ENCODE measurements around the gene NLRC4. TPM values are rescaled to one million over a fixed set of nuclear protein-coding genes. Genes with fewer than 3 reads are reported as not detected.
"Not testable (repeated sequence)": the region's sequence is repeated elsewhere in the genome, so short reads cannot be mapped to it uniquely, and the experiment has no call there.

Gene NLRC4
- total RNA-seq, 1 donor from 2014 or later: not detected

DNA sequence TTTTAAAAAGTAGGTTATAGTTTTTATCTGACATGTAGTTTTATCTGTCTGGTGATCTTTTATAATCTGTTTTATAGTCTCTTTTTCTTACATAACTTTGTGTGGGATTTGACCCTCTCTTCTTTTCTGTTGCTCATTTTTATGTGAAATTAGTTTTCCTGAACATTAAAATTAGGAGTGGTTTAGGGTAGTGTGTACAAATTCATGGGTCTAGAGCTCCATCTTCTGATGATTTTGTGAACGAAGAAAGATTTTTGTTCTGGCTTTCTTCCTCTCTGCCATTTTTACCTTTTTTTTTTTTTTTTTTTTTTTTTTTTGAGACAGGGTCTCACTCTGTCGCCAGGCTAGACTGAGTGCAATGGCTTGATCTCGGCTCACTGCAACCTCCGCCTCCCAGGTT is 52.4 kb downstream of the NLRC4 start:
- DNase-seq (ENCODE audit: low spot score): no peak
- Mint-ChIP-seq H3K4me1 (ENCODE audit: low read depth) (no peaks in the 10 kb centered on the region), H3K9me3 (ENCODE audit: low read depth) (no peaks in the 10 kb centered on the region), H3K36me3 (ENCODE audit: low read depth) (peaks cover 10% of the 10 kb centered on the region), H3K4me3 (ENCODE audit: unreplicated experiment) (no peak overlapping the region), H3K27ac (ENCODE audit: unreplicated experiment) (no peak overlapping the region), H3K27me3 (ENCODE audit: low read depth) (no peaks in the 10 kb centered on the region)
- TF ChIP-seq CTCF (IDR thresholded peaks at IDR 0.05): peak; percentile 35

- H3K27me3 Mint-ChIP-seq (ENCODE audit: low read depth): no peaks in the 10 kb centered on the region
- H3K27ac Mint-ChIP-seq (ENCODE audit: unreplicated experiment): no peak overlapping the region
- no peak for TF ChIP-seq CTCF (IDR thresholded peaks at IDR 0.05)
- H3K4me3 Mint-ChIP-seq (ENCODE audit: unreplicated experiment): no peak overlapping the region
- no peak for DNase-seq (ENCODE audit: low spot score)
- H3K9me3 Mint-ChIP-seq (ENCODE audit: low read depth): no peaks in the 10 kb centered on the region
- H3K4me1 Mint-ChIP-seq (ENCODE audit: low read depth): no peaks in the 10 kb centered on the region
- H3K36me3 Mint-ChIP-seq (ENCODE audit: low read depth): peaks cover 10% of the 10 kb centered on the region
Observed at GRCh38 chr2:32210767-32211408, 53.8 kb downstream of the NLRC4 start.

DNA sequence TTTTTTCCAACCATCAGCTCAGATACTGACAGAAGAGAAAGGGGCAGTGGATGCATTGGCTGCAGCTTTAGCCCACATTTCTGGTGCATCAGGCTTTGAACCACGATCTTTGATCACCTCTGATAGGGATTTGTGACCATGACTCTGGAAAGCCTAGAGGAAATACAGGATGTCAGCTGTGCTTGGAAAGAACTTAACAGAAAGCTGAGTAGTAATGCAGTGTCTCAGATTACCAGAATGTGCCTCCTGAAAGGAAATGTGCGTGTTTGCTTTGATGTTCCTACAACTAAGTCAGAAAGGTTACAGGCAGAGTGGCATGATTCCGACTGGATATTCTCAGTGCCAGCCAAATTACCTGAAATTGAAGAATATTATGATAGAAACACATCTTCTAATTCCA is 61.3 kb downstream of the NLRC4 start:
- H3K4me1 Mint-ChIP-seq (ENCODE audit: low read depth); H3K4me3 Mint-ChIP-seq (ENCODE audit: unreplicated experiment); H3K9me3 Mint-ChIP-seq (ENCODE audit: low read depth); H3K27ac Mint-ChIP-seq (ENCODE audit: unreplicated experiment); DNase-seq (ENCODE audit: low spot score); H3K27me3 Mint-ChIP-seq (ENCODE audit: low read depth): not testable (repeated sequence)
- peaks cover 24% of the 10 kb centered on the region for H3K36me3 Mint-ChIP-seq (ENCODE audit: low read depth)

GRCh38 chr2:32200814-32201213 is 63.9 kb downstream of the NLRC4 start:
- peaks cover 29% of the 10 kb centered on the region for H3K36me3 Mint-ChIP-seq (ENCODE audit: low read depth)
- H3K4me1 Mint-ChIP-seq (ENCODE audit: low read depth): peaks cover 2% of the 10 kb centered on the region
- H3K27me3 Mint-ChIP-seq (ENCODE audit: low read depth): no peaks in the 10 kb centered on the region
- H3K4me3 Mint-ChIP-seq (ENCODE audit: unreplicated experiment): no peak overlapping the region
- no peaks in the 10 kb centered on the region for H3K9me3 Mint-ChIP-seq (ENCODE audit: low read depth)
- TF ChIP-seq CTCF (IDR thresholded peaks at IDR 0.05): no peak
- H3K27ac Mint-ChIP-seq (ENCODE audit: unreplicated experiment): peak overlapping the region; percentile 65
- no peak for DNase-seq (ENCODE audit: low spot score)

- Mint-ChIP-seq H3K4me1 (ENCODE audit: low read depth) (no peaks in the 10 kb centered on the region), H3K9me3 (ENCODE audit: low read depth) (no peaks in the 10 kb centered on the region), H3K27ac (ENCODE audit: unreplicated experiment) (no peak overlapping the region), H3K4me3 (ENCODE audit: unreplicated experiment) (no peak overlapping the region), H3K27me3 (ENCODE audit: low read depth) (no peaks in the 10 kb centered on the region), H3K36me3 (ENCODE audit: low read depth) (peaks cover 6% of the 10 kb centered on the region)
- no peak for DNase-seq (ENCODE audit: low spot score)
- no peak for TF ChIP-seq CTCF (IDR thresholded peaks at IDR 0.05)
Observed at GRCh38 chr2:32192418-32192817, 72.3 kb downstream of the NLRC4 start.

DNA sequence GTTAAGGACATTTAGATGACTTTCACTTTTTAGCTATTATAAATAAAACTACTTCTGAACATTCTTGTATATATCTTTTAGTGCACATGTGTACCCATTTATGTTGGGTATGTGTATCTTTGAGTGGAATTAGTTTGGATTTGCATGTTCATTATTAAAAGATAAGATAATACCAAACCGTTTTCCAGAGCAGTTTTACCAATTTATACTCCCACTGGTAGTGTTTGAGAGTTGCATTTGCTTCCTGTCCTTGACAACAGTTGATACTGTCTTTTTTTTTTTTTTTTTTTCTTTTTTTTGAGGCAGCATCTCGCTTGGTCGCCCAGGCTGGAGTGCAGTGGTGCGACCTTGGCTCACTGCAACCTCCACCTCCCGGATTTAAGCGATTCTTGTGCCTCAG is 75.7 kb downstream of the NLRC4 start:
- no peak overlapping the region for H3K4me3 Mint-ChIP-seq (ENCODE audit: unreplicated experiment)
- peaks cover 9% of the 10 kb centered on the region for H3K36me3 Mint-ChIP-seq (ENCODE audit: low read depth)
- TF ChIP-seq CTCF (IDR thresholded peaks at IDR 0.05): no peak
- no peaks in the 10 kb centered on the region for H3K27me3 Mint-ChIP-seq (ENCODE audit: low read depth)
- H3K4me1 Mint-ChIP-seq (ENCODE audit: low read depth): no peaks in the 10 kb centered on the region
- no peaks in the 10 kb centered on the region for H3K9me3 Mint-ChIP-seq (ENCODE audit: low read depth)
- no peak for DNase-seq (ENCODE audit: low spot score)
- no peak overlapping the region for H3K27ac Mint-ChIP-seq (ENCODE audit: unreplicated experiment)
